Pancreas (tissue), 10 donors: ENCODE measurements around the gene LIFR. TPM values are rescaled to one million over a fixed set of nuclear protein-coding genes. Genes with fewer than 3 reads are reported as not detected.

Experiments
- ATAC-seq, 4 donors: fragments of 200-7000 bp; cut with Tn5 transposase; one replicate each; pipeline versions ENCODE4 v1.8.0 to v1.9.1; 2020; ENCODE audit warnings: mild to moderate bottlenecking in 4 of 4, moderate library complexity in 4 of 4
- DNase-seq, 6 donors: peaks; one replicate each; pipeline ENCODE4 v3.0.0-alpha.2; 2020
- FAIRE-seq: peaks from 2 replicates; lab custom pipeline; 2012; peaks lifted over from hg19 to GRCh38; lab: Jason Lieb, UNC
- H3K27ac ChIP-seq, 4 donors: fragments of 200-600 bp; sonication (generic); 1 replicate in 3 of 4; 2 replicates in 1 of 4; pipeline versions ENCODE4 v1.5.0 to v1.8.0; 2020
- H3K27me3 ChIP-seq, 4 donors: fragments of 200-600 bp; one replicate each; pipeline ENCODE4 v1.8.0; 2021
- H3K36me3 ChIP-seq, 3 donors: fragments of 200-600 bp; sonication (generic) in 1 of 3; one replicate each; pipeline versions ENCODE4 v1.5.0 to v1.8.0; 2020 to 2021
- H3K4me1 ChIP-seq, 3 donors: fragments of 200-600 bp; one replicate each; pipeline ENCODE4 v1.8.0; 2021
- H3K4me3 ChIP-seq, 4 donors: fragments of 200-600 bp; sonication (generic) in 2 of 4; one replicate each; pipeline versions ENCODE4 v1.5.0 to v1.8.0; 2020 to 2021
- H3K9me3 ChIP-seq, 4 donors: fragments of 200-600 bp; one replicate each; pipeline ENCODE4 v1.8.0; 2021
- CTCF ChIP-seq, 4 donors: fragments of 200-600 bp; sonication (generic) in 3 of 4; IDR thresholded peaks; one replicate each; pipeline versions ENCODE4 v1.5.0 to v1.8.0; 2021; ENCODE audit warnings: antibody characterized with exemption in 4 of 4
- WGBS, 2 donors: extraction: QIAGEN DNeasy Blood & Tissue Kit; methylation state at CpG; one replicate each; pipeline ENCODE4 v1.1.7; 2013; 5-methylcytosine and 5-hydroxymethylcytosine counted together
- intact Hi-C, 3 donors: fragments of 100-400 bp; cut with DNase I; formaldehyde crosslinking; loops; one replicate each; pipeline versions ENCODE4 v1.11.1 to v1.14.2; 2022
- polyA plus RNA-seq, 2 donors: library from polyadenylated mRNA; stranded (reverse); fragments of 200-250 nt; gene quantifications; one replicate each; pipeline ENCODE4 v1.2.3, GENCODE V29; 2013
- total RNA-seq, 6 donors: library from RNA; stranded (reverse); fragmentation: NEBNext Ultra II Directional in 4 of 6; extraction: Animal tissue kit (Norgen Biotek cat#: 25700) in 4 of 6; gene quantifications; one replicate each; pipeline versions ENCODE4 v1.2.1 to v1.2.4, GENCODE V29; 2021 to 2023
- donor health status: healthy with polysubstance abuse.
- donor health status: DM: no; HTN: no; CAD: no; lungs with moderate emphysema.
- donor health status: DM: no; HTN: no; CAD: no.
- donor health status: control.
- donor health status: control.
- donor health status: Bipolar disorder and iron deficiency.
- donor health status: DM: yes; HTN: yes; CAD: no.
- donor health status: DM: no; HTN: no; CAD: no.
- donor health status: DM: no; HTN: no; CAD: no.
- donor health status: DM: yes; HTN: yes; CAD: no.

The LIFR gene
- total and polyA plus RNA-seq, 8 donors = 4.1 to 32.5 (median 19.1) TPM

- H3K9me3 ChIP-seq = no peaks in the 10 kb centered on the region
- H3K27ac ChIP-seq = no peak overlapping the region
- ATAC-seq (no peak), DNase-seq (no peak), FAIRE-seq (no peak)
- H3K4me1 ChIP-seq = no peaks in the 10 kb centered on the region
- intact Hi-C loops = loop anchor here in 2 of 3 donors (5.0 to 10.0 kb wide), 2 partner anchors 229 to 366 kb away; no protein-coding TSS in a partner anchor
- no peaks in the 10 kb centered on the region for H3K27me3 ChIP-seq
- no peak overlapping the region for H3K4me3 ChIP-seq
- 73% methylated on average over 1 of the region's 1 CpG for WGBS, 2 donors
- TF ChIP-seq CTCF (IDR thresholded peaks at IDR 0.05) = no peak
- H3K36me3 ChIP-seq = no peaks in the 10 kb centered on the region
These were observed 117.7 kb downstream of the LIFR start for GRCh38 chr5:38438757-38439156.

- Histone ChIP-seq H3K36me3 (no peaks in the 10 kb centered on the region), H3K4me3 (no peak overlapping the region), H3K9me3 (no peaks in the 10 kb centered on the region), H3K4me1 (no peaks in the 10 kb centered on the region), H3K27me3 (no peaks in the 10 kb centered on the region), H3K27ac (no peak overlapping the region)
- WGBS, 2 donors = 87 to 93% methylated on average over 7 of the region's 7 CpGs
- FAIRE-seq = no peak
- TF ChIP-seq CTCF (IDR thresholded peaks at IDR 0.05) = no peak
- no peak for ATAC-seq
- intact Hi-C loops = loop anchor here in 2 of 3 donors (5.0 to 10.0 kb wide), 2 partner anchors 232 to 370 kb away; no protein-coding TSS in a partner anchor
- no peak for DNase-seq
These were observed 121.3 kb downstream of the LIFR start for GRCh38 chr5:38434966-38435705.

- intact Hi-C loops = loop anchor here in 1 of 3 donors (10.0 kb wide), 1 partner anchor 371 kb away; no protein-coding TSS in a partner anchor
- DNase-seq = no peak
These were observed 123.1 kb downstream of the LIFR start for GRCh38 chr5:38433160-38433861.

GRCh38 chr5:38431242-38431853 lies 125.1 kb downstream of the LIFR start:
- Histone ChIP-seq H3K27ac (no peak overlapping the region), H3K4me3 (no peak overlapping the region), H3K4me1 (no peaks in the 10 kb centered on the region), H3K9me3 (no peaks in the 10 kb centered on the region), H3K36me3 (no peaks in the 10 kb centered on the region), H3K27me3 (peaks cover 0 to 3% (median 0%) of the 10 kb centered on the region in 4 donors)
- ATAC-seq (no peak), FAIRE-seq (no peak), DNase-seq (no peak)
- WGBS, 2 donors = 96 to 100% methylated on average over 1 of the region's 1 CpG
- no peak for TF ChIP-seq CTCF (IDR thresholded peaks at IDR 0.05)
- intact Hi-C loops = loop anchor here in 1 of 3 donors (10.0 kb wide), 1 partner anchor 373 kb away; no protein-coding TSS in a partner anchor

More at GRCh38 chr5:38433160-38433861, 123.1 kb downstream of the LIFR start:
- peak in 1 of 4 donors; percentile 50 for ATAC-seq
- Histone ChIP-seq H3K4me3 (no peak overlapping the region), H3K27ac (no peak overlapping the region), H3K36me3 (no peaks in the 10 kb centered on the region), H3K27me3 (peaks cover 0 to 3% (median 0%) of the 10 kb centered on the region in 4 donors), H3K9me3 (no peaks in the 10 kb centered on the region), H3K4me1 (no peaks in the 10 kb centered on the region)
- FAIRE-seq = no peak
- no peak for TF ChIP-seq CTCF (IDR thresholded peaks at IDR 0.05)
- WGBS, 2 donors = 46 to 50% methylated on average over 6 of the region's 6 CpGs
